Stimulated activated CD4-positive, alpha-beta T cell treated with anti-CD3 and anti-CD28 coated beads, Interleukin-1b, Interleukin-23, amount 100 ng/mL, for 48 hours (primary cell): ENCODE measurements around the gene TMUB2.
"Not testable (repeated sequence)": the region's sequence is repeated elsewhere in the genome, so short reads cannot be mapped to it uniquely, and the experiment has no call there.

Experiments used
- DNase-seq: peaks from one replicate; pipeline ENCODE4 v3.0.0-alpha.2; 2020

Gene TMUB2

DNA sequence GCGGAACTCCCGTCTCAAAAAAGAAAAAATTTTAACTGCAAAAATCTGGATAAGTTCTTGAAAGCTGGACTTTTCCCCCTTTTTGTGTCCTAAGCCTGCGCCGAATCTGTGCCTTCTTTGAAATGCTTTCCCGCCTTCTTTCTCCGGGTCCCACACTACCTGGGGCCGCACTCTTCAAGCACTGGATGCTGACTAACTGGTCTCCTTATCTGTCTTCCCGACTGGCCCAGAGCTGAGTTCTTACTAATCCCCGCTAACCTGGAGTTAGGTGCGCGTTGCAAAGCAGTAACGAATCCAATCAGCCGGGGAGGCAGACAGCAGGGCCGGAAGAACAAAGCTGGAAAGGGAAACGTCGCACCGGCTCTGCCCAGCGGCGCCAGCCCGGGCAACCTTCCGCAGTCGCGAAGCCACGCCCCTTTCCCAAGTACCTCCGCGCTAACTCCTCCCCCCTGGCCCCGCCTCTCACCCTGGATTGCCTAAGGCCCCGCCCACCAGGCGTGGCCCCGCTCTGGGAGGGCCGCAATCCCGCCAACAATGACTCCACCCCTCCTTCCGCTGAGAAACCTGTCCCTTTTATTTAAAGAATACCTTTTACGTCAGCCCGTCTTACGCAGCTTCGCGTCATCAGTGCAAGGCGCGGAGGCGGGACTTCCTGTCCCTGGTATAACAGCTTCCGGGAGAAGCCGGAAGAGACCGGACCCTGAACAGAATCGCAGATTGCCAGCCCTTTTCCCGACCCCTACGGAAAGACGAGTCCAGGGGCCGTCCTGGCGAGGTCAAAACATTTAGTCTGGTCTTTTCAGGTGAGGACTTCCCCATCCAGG lies at the start of gene TMUB2:
TMUB2 (plus strand) TSS at position 666 of the 824 bp plus-strand sequence. CDS start 737 bp downstream, outside the sequence.
- DNase-seq: peak; percentile 99

DNA sequence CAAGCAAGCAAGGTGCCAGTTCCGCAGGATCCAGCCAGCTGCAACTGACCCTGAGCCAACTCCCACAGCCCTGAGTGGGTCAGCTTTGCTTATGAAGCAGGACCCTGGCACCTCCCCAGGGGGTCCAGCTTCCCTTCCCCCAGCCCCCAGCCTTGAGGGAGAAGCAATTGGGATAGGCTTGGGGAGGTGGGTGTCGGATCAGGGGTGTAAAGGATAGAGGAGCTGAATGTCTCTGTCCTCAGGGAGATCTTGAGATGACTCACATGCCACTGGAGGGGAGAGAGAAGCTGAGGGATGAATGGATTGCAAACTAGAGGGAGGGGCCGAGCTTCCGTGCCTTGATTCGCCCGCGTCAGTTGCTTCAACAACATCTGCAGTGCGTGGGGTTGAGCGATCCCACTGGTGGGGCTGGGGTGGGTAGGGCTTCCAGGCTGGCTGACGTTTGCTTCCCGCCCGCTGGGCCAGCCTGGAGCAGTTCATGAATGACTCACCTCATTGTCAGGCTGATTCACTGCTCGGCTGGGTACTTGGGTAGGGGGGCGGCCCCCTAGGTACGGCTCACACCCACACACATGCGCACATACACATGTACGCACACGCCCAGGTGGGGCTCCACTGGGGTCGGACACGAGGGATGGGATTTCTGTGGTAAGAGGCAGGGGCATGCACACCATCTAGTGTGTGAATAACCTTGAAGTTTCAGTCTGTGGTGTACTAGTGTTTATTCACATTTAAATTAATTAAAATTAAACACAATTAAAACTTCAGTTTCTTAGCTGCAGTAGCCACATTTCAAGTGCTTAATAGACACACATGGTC lies 48.7 kb upstream of the TMUB2 start:
- peak; percentile 86 for DNase-seq

DNA sequence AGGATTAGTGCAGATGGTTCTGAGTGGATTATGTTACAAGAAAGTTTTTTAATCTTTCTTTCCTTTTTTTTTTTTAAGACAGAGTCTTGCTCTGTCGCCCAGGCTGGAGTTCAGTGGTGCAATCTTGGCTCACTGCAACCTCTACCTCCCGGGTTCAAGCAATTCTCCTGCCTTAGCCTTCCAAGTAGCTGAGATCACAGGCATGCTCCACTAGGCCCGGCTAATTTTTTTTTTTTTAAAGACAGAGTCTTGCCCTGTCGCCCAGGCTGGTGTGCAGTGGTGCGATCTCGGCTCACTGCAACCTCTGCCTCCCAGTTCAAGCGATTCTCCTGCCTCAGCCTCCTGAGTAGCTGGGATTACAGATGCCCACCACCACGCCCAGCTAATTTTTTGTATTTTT lies 42.9 kb upstream of the TMUB2 start:
- DNase-seq: not testable (repeated sequence)

DNA sequence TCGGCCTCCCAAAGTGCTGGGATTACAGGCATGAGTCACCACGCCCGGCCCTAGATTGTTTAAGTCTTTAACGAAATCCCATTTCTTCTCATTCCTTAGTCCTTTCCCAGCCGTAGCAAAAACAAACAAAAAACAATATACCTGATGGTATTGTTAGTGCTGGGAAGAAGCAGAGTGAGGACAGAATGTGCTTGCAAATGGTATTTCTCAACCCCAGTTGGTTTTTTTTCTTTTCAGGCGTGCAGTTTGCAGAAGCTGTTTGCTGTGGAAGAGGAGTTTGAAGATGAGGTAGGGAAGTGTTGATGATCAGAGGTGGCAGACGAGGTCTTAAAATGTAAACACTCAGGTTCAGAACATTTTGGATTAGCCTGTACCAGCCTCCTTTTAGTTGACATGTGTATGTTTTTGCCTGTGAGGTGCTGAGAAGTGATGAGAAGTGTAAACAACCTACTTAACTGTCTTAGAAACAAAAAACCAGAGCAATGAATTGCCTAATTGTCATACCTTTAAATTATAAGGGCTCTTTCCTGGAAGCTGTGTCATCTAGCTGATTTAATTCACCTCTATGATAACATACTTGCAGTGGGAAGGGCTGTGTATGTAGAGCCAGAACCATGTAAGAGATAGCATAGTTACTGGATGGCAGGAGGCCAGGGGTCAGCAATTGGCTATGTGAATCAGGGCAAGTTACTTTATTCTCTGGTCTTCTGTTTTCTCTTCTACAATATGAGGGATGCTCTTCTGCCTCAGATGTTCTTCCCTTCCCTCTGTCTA lies 41.6 kb upstream of the TMUB2 start:
- DNase-seq: no peak

DNA sequence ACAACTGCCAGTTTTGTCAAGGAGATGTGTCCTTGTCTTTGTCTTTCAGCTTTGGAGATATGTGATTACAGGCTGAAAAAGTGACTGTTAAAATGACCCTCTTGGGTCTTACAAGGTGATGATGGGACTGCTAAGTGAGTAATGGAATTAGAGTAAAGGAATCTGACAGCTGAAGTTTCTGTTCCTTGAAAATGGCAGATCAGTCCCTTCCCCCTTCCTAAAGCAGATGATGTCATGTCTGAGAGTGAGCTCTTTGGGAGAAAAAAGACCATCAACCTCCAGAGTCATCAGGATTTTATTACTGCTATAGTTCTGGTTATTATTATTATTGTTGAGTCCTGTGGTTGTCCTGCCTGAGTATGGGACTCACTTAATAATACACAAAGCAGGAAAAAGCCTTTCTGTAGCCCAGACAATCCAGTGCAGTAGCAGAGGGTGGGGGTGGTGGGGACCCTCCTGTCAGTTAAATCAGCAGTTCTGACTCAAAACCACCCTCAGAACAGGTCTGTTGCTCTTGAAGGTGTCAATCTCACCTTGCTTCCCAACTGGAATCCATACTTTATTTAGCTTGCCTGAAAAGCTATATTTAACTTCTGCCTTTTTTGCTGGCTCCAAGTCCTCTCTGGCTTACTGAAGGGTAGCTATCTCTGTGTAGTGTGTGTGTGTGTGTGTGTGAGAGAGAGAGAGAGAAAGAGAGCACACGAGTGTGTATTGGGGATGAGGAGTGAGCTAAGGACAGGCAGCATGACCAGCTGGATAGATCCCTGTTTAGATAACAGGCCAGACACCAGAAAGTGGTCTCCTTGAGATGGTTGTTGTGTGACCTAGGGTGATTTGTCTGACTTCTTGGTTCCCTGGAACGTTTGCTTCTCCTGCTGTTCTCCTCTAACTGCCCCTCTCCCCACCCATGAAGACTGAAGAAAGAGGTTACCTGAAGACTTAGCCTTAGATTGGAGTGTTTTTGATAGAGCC lies 40.1 kb upstream of the TMUB2 start:
- DNase-seq: no peak

DNA sequence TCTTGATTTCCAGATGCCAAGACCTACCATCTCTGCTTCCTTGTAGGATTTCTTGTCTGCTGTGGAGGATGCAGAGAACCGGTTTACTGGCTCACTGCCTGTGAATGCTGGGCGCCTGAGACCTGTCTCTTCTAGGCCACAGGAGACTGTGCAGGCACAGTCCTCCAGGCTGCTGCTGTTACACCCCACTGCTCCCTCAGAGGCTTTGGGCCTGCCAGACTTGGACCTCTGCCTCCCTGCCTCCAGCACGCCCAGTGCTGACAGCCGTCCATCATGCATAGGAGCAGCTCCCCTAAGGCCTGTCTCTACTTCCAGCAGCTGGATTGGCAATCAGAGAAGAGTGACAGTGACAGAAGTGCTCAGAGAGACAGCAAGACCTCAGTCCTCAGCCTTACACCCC lies 39.0 kb upstream of the TMUB2 start:
- no peak for DNase-seq

DNA sequence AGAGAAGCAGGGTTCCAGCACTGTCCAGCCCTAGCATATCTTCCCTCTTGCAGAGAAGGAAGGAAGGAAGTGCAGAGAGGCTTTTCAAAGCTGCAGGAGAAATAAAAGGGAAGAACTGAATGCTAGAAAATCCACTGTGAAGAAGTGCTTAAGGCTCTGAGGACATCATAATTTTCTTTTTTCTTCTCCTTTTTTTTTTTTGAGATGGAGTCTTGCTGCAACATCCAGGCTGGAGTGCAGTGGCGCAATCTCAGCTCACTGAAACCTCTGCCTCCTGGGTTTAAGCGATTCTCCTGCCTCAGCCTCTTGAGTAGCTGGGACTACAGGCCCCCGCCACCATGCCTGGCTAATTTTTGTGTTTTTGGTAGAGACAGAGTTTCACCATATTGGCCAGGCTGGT lies 37.7 kb upstream of the TMUB2 start:
- not testable (repeated sequence) for DNase-seq

DNA sequence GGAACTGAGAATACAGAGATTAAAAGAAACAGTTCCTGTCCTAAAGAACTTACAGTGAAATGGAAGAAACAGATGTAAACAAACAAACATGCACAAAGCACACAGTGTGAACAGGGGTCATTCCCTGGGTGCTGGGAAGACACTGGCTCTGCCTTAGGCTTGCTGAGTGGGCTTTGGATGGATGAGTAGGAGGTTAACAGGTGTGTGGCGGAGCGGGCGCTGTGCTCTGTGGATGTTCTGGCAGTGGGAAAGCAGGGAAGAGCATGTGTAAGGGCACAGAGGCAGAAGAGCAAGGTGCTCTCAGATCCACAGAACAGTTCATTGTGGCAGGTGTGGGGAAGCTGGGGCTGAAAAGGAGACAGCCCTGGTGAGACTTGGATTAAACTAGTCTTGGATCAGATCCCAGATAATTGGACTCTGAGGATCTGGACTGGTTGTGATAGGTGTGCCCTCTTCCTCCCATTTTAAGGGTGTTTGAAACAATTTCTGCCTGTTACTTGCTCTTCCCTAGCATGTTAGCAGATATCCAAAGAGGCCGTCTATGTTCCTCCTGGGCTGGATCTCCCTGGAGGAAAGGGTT lies 36.9 kb upstream of the TMUB2 start:
- DNase-seq: no peak

DNA sequence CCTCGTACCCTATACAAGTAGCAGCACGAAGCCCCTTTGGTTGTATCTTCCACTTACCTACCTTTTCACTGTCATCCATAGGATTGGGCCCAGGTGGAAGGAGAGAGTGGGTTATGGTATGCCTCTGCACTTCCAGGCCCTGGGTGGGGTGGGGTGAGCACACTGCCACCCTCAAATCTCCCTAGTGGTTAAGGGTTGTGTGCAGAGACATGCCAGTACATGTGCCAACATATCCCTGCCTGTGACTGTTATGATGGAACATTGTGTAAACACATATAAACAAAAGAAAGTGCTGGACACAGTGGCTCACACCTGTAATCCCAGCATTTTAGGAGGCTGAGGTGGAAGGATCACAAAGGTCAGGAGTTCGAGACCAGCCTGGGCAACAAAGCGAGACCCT lies 33.9 kb upstream of the TMUB2 start:
- DNase-seq: no peak

DNA sequence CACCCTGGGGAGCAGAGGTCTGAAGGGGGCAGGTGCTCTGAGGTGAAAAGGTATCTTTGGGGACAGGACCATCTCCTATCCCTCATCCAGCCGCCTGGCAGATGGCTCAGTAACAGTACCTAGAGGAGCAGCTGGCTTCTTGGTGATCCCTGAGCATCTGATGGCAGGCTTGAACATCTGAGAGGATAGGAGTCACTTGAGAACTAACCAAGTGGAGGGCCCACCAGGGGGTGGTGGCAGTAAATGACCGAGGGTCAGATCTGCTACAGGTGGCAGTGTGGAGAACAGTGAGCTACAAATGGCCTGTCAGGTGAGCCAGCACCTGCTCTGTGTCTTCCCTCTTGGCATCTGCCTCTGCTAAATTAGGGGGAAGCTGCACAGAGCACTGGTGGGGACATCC lies 31.3 kb upstream of the TMUB2 start:
- DNase-seq: no peak

DNA sequence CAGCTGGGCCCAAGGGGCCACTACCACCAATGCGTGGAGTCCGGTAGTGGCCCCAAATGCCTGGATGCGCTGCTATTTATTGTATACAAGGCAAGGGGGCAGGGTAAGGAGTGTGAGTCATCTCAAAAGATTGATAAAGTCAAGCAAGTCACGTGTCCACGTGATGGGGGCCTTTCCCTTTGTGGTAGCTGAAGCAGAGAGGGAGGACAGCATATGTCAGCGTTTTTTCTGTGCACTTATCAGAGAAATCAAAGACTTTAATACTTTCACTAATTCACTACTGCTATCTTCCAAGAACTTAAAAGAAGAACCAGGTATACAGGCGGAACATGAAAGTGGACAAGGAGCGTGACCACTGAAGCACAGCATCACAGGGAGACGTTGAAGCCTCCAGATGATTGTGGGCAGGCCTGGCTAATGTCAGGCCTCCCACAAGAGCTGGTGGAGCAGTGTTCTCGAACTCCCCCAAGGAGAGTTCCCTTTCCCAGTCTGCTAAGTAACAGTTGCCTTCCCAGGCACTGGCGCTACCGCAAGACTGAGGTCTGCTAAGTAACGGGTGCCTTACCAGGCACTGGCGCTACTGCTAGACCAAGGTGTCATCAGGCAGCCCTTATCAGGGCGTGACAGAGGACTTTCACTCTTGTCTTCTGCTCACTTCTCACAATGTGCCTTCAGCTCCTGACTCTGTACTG lies 27.1 kb upstream of the TMUB2 start:
- DNase-seq: peak; percentile 16

DNA sequence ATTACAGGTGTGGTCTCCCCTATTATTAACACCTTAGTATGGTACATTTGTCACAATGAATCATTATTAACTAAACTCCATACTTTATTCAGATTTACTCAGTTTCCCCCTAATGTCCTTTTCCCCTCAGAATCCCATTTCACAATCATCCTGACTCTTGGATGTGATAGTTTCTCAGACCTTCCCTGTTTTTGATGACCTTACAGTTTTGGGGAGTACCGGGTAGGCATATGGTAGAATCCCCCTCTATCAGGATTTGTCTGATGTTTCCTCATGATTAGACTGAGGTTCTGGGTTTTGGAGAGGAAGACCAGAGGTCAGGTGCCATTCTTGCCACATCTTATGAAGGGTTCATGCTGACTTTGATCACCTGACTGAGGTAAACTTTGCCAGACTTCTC lies 22.3 kb upstream of the TMUB2 start:
- DNase-seq: no peak

DNA sequence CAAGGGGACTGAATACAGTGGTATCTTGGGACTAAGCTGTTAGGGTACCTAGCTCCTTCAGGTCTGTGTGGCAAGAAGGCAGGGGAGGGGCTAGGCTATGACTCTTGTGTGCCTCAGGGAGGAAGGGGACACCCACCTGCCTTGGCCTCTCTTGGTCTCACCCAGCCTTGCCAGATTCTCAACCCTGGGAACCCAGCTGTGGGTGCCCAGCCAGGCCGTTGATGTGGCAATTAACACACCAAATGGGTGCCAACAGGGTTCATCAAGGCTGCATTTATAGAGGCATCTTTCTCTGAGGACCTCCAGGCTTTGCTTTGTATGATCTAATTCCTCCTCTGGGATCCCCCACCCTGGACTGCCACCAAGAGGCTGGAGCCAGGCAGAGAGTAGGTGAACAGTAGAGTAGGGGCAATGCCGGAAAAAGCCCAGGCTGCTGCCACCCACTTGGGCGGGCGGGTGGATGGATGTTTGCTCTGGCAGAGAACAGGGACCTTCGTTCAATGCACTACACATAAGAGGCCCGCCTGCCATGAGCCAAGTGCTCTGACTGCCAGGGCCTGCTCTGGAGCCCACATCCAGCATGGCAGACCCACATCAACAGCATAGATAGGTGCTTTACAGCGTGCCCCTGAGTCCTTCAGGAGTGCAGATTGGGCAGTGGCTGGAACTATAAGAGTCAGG lies 19.5 kb upstream of the TMUB2 start:
- no peak for DNase-seq

DNA sequence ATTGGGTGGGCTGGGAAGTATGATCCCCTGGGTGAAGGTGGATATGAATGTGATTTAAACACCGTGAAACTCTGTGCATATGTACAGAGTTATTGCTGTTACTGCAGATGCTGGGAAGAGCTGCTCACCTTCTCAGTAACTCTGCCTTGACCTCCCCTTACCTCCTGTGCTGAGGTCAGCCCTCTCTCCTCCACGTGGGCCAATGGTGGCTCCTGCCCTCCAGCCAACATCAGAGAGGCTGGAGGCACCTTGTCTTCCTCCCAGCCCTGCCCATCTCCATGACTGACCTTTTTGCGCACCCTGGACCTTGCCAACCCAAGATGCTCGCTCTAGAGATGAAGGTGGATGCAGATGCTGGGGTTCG lies 16.7 kb upstream of the TMUB2 start:
- no peak for DNase-seq

DNA sequence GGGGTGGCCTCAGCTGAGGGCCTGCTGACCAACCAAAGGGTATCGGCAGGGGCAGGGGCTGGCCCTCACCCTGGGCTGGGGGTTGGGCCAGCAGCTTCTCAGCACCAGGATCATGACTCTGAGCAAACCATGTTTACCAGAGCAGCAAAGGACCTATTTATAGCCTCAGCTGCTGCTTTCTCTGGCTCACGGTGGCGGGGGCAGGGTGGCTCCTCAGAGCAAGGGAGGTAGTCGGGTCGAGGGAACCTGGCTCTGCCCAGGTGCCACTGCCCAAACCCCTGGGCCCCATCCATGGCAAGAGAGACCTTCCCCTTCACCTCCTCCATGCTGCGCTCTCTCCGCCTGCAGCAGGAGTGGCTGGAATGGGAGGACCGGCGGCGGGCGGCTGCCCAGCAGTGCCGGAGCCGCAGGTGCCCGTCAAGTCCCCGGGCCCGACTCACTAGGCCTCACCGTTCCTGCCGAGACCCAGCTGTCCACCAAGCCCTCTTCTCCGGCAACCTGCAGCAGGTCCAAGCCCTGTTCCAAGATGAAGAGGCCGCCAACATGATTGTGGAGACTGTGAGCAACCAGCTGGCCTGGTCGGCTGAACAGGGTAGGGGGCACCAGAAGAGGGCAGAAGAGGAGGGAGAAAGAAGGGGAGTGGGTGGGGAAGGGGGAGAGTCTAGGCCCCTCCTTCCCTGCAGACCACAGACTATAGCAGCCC lies 16.1 kb upstream of the TMUB2 start, which contains the start of gene ASB16:
ASB16 (plus strand) TSS at position 206 of the 703 bp plus-strand sequence; CDS start at position 292, 86 bp downstream.
- DNase-seq: no peak

DNA sequence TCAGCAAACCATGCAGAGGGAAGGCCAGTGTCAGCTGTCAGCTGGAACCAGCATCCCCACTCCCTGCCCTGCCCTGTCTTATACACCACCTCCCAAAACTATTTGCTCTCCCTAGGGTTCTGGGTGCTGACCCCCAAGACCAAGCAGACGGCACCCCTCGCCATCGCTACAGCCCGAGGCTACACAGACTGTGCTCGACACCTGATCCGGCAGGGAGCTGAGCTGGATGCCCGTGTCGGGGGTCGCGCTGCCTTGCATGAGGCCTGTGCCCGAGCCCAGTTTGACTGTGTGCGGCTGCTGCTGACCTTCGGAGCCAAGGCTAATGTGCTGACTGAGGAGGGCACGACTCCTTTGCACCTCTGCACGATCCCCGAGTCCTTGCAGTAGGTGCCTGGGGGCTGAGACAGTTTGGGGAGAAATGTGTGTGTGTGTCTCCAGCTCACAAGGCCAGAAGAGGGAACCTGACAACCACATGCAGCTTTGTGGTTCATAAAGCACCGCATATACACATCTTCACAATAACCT lies 14.8 kb upstream of the TMUB2 start:
- no peak for DNase-seq

DNA sequence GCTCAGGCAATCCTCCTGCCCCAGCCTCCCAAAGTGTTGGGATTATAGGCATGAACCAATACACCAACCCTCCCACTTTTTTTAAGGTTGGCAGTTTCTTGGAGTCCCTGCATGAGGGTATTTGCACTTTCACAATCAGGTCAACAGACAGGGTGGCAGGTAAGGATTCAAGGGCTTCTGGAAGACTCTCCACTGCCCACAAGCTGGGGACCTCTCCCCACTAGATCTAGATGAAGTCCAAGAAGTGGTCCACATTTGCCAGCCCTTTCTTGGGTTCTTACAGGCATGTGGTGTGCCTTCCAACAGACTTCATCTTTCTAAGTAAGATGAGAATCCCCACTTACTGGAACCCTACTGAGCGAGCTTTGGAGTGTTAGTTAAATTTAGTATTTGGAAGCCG lies 12.3 kb upstream of the TMUB2 start:
- DNase-seq: no peak

DNA sequence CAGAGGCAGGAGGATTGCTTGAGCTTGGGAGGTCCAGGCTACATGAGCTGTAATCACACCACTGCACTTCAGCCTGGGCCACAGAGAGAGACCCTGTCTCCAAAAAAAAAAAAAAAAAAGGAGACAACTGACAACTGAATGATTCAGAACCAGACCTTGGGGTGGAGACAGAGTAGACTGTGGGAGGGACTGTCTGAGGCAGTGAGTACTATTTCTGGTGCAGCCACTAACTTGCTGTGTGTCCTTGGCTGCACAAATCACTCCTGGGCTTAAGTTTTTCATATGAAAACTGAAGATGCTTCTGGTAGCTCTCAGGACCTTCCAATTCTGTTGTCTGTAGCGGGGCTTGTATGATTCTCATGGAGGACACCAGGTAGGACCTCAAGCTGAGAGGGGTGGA lies 10.5 kb upstream of the TMUB2 start:
- no peak for DNase-seq

DNA sequence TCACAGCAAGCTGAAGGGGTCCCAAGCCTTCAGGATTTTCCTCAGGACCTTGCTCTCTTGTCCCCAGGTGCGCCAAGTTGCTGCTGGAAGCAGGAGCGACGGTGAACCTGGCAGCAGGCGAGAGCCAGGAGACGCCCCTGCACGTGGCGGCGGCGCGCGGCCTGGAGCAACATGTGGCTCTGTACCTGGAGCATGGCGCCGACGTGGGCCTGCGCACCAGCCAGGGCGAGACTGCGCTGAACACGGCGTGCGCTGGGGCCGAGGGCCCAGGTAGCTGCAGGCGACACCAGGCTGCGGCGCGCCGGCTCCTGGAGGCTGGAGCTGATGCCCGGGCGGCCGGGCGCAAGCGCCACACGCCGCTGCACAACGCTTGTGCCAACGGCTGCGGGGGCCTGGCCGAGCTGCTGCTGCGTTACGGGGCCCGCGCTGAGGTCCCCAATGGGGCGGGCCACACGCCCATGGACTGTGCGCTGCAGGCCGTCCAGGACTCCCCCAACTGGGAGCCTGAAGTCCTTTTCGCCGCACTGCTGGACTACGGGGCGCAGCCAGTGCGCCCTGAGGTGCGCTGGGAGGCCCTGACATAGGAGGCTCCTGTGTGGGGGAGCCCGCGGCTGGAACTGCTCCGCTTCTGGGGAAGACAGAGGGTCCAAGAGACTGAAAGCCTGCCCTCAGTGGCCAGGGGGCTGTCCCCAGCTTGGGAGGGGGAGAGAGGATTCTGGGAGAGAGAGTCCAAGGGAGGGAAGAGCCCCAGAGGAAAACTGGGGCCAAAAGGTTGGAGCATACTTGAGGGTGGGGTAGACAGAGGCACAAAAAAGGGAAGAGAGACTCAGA lies 9.9 kb upstream of the TMUB2 start:
- DNase-seq: no peak
